Measurements from ENCODE around the gene ZNF560.

ZNF560 gene

DNA sequence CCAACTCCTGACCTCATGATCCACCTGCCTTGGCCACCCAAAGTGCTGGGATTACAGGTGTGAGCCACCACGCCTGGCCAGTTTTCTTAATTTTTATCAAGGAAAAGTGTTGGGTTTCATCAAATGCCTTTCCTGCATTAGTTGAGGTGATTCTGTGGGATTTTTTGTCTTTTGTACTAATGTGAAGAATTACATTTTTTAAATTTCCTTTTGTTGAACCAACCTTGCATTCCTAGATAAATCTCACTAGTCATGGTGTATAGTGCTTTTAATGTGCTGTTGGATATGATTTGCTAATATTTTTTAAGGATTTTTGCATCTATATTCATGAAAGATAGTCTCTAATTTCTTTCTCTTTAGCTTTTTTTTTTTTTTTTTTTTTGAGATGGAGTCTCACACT, 2.4 kb upstream of the ZNF560 start:
- H3K4me2 ChIP-seq (ENCODE audit: low read length), result no peak overlapping the region
- H3K9me3 ChIP-seq (ENCODE audit: control insufficient read depth, low read length), result no peaks in the 10 kb centered on the region

DNA sequence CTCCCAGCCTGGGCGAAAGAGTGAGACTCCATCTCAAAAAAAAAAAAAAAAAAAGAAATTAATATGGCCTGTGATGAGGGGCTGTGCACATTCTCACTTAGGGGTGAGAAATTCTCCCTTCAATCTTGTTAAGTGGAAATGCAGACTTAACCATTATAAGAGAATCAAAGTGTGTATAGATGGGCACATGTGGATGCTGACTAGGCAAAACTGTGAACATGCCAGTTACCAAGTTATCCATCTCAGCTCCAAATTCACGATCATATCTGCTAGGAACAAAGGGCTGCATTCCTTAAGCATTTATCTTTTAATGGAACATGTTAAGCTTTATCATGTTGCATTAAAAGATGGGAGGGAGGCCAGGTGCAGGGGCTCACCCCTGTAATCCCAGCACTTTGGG, 4.3 kb downstream of the ZNF560 start:
- H3K36me3 ChIP-seq (ENCODE audit: control insufficient read depth, insufficient read depth, low read length), result no peaks in the 10 kb centered on the region
- no peaks in the 10 kb centered on the region for H3K79me2 ChIP-seq
- H3K9me3 ChIP-seq (ENCODE audit: control insufficient read depth, low read length), result no peaks in the 10 kb centered on the region
- H3K4me1 ChIP-seq, result no peaks in the 10 kb centered on the region
- no peak overlapping the region for H3K27ac ChIP-seq
- H3K9ac ChIP-seq, result no peak overlapping the region
- TF ChIP-seq CTCF (IDR thresholded peaks at IDR 0.05), result no peak
- H3K27me3 ChIP-seq (ENCODE audit: control insufficient read depth, insufficient read depth, low read length), result no peaks in the 10 kb centered on the region
- H3K4me2 ChIP-seq (ENCODE audit: low read length), result no peak overlapping the region
- H3K4me3 ChIP-seq (ENCODE audit: low read depth, low read length), result no peak overlapping the region
- H2AFZ ChIP-seq, result no peak overlapping the region

More for the DNA sequence above, 2.4 kb upstream of the ZNF560 start:
- no peak overlapping the region for H3K4me3 ChIP-seq (ENCODE audit: low read depth, low read length)
- no peaks in the 10 kb centered on the region for H3K4me1 ChIP-seq
- H2AFZ ChIP-seq, result no peak overlapping the region
- H3K27ac ChIP-seq, result no peak overlapping the region
- no peaks in the 10 kb centered on the region for H3K27me3 ChIP-seq (ENCODE audit: control insufficient read depth, insufficient read depth, low read length)
- H3K9ac ChIP-seq, result no peak overlapping the region
- no peak for TF ChIP-seq CTCF (IDR thresholded peaks at IDR 0.05)
- no peaks in the 10 kb centered on the region for H3K79me2 ChIP-seq
- H3K36me3 ChIP-seq (ENCODE audit: control insufficient read depth, insufficient read depth, low read length), result no peaks in the 10 kb centered on the region

GRCh38 chr19:9487016-9487415, 11.4 kb downstream of the ZNF560 start:
- no peaks in the 10 kb centered on the region for H3K27me3 ChIP-seq (ENCODE audit: control insufficient read depth, insufficient read depth, low read length)
- H3K36me3 ChIP-seq (ENCODE audit: control insufficient read depth, insufficient read depth, low read length), result no peaks in the 10 kb centered on the region
- no peak overlapping the region for H3K27ac ChIP-seq
- H3K9ac ChIP-seq, result no peak overlapping the region
- no peak overlapping the region for H2AFZ ChIP-seq
- no peaks in the 10 kb centered on the region for H3K9me3 ChIP-seq (ENCODE audit: control insufficient read depth, low read length)
- no peak overlapping the region for H3K4me3 ChIP-seq (ENCODE audit: low read depth, low read length)
- H3K79me2 ChIP-seq, result no peaks in the 10 kb centered on the region
- H3K4me2 ChIP-seq (ENCODE audit: low read length), result no peak overlapping the region
- TF ChIP-seq CTCF (IDR thresholded peaks at IDR 0.05), result no peak
- H3K4me1 ChIP-seq, result no peaks in the 10 kb centered on the region

GRCh38 chr19:9485140-9485539, 13.3 kb downstream of the ZNF560 start:
- no peak overlapping the region for H3K4me3 ChIP-seq (ENCODE audit: low read depth, low read length)
- H3K36me3 ChIP-seq (ENCODE audit: control insufficient read depth, insufficient read depth, low read length), result no peaks in the 10 kb centered on the region
- no peak overlapping the region for H3K4me2 ChIP-seq (ENCODE audit: low read length)
- no peak for TF ChIP-seq CTCF (IDR thresholded peaks at IDR 0.05)
- no peak overlapping the region for H3K27ac ChIP-seq
- no peaks in the 10 kb centered on the region for H3K27me3 ChIP-seq (ENCODE audit: control insufficient read depth, insufficient read depth, low read length)
- H3K4me1 ChIP-seq, result no peaks in the 10 kb centered on the region
- no peaks in the 10 kb centered on the region for H3K9me3 ChIP-seq (ENCODE audit: control insufficient read depth, low read length)
- H3K9ac ChIP-seq, result no peak overlapping the region
- no peaks in the 10 kb centered on the region for H3K79me2 ChIP-seq
- H2AFZ ChIP-seq, result no peak overlapping the region

- no peak for TF ChIP-seq CTCF (IDR thresholded peaks at IDR 0.05)
- no peaks in the 10 kb centered on the region for H3K36me3 ChIP-seq (ENCODE audit: control insufficient read depth, insufficient read depth, low read length)
- H3K9ac ChIP-seq, result no peak overlapping the region
- H3K4me1 ChIP-seq, result no peaks in the 10 kb centered on the region
- H3K4me2 ChIP-seq (ENCODE audit: low read length), result no peak overlapping the region
- H2AFZ ChIP-seq, result no peak overlapping the region
- H3K9me3 ChIP-seq (ENCODE audit: control insufficient read depth, low read length), result no peaks in the 10 kb centered on the region
- no peak overlapping the region for H3K27ac ChIP-seq
- H3K27me3 ChIP-seq (ENCODE audit: control insufficient read depth, insufficient read depth, low read length), result no peaks in the 10 kb centered on the region
- H3K4me3 ChIP-seq (ENCODE audit: low read depth, low read length), result no peak overlapping the region
- H3K79me2 ChIP-seq, result no peaks in the 10 kb centered on the region
Observed at GRCh38 chr19:9474975-9475374, 23.4 kb downstream of the ZNF560 start.
